Sigmoid colon (tissue), 7 donors: Measurements from ENCODE around the gene ALG3. TPM values are rescaled to one million over a fixed set of nuclear protein-coding genes. Genes with fewer than 3 reads are reported as not detected.

Experiments
- DNase-seq: peaks from one replicate; pipeline ENCODE4 v3.0.0-alpha.2; 2019
- H3K27ac ChIP-seq, 4 donors: fragments of 200-600 bp; sonication (generic); one replicate each; pipeline ENCODE4 v1.5.1; 2016 to 2019; ENCODE audit warnings: mild to moderate bottlenecking in 1 of 4
- H3K27me3 ChIP-seq, 3 donors: fragments of 200-600 bp; sonication (generic); one replicate each; pipeline ENCODE4 v1.5.1; 2019; ENCODE audit warnings: mild to moderate bottlenecking in 1 of 3
- H3K36me3 ChIP-seq, 4 donors: fragments of 200-600 bp; sonication (generic); one replicate each; pipeline ENCODE4 v1.5.1; 2016 to 2019
- H3K4me1 ChIP-seq, 4 donors: fragments of 200-600 bp; sonication (generic); one replicate each; pipeline ENCODE4 v1.5.1; 2017 to 2019
- H3K4me3 ChIP-seq, 4 donors: fragments of 200-600 bp; sonication (generic); one replicate each; pipeline ENCODE4 v1.5.1; 2017 to 2019; ENCODE audit warnings: mild to moderate bottlenecking in 2 of 4, moderate library complexity in 1 of 4
- H3K9me3 ChIP-seq, 4 donors: fragments of 200-600 bp in 3 of 4; sonication (generic) in 3 of 4; one replicate each; pipeline versions ENCODE4 v1.5.1 to v1.6.1; 2013 to 2019
- EP300 ChIP-seq, 4 donors: sonication (generic); formaldehyde crosslinking; IDR thresholded peaks; one replicate each; pipeline ENCODE4 v1.6.1; 2017; ENCODE audit warnings: antibody characterized with exemption in 4 of 4
- POLR2A ChIP-seq, 2 donors: fragments of 450-650 bp; IDR thresholded peaks; one replicate each; pipeline ENCODE4 v1.6.1; 2016; ENCODE audit warnings: antibody characterized with exemption in 2 of 2, mild to moderate bottlenecking in 2 of 2, moderate library complexity in 2 of 2
- POLR2AphosphoS5 ChIP-seq, 4 donors: sonication (generic); formaldehyde crosslinking; IDR thresholded peaks; one replicate each; pipeline ENCODE4 v1.6.1; 2017; ENCODE audit warnings: antibody characterized with exemption in 4 of 4
- WGBS, 2 donors: extraction: QIAGEN DNeasy Blood & Tissue Kit; methylation state at CpG; one replicate each; pipeline ENCODE4 v1.1.7; 2013; 5-methylcytosine and 5-hydroxymethylcytosine counted together
- intact Hi-C: fragments of 100-400 bp; cut with DNase I; formaldehyde crosslinking; loops from one replicate; pipeline ENCODE4 v1.15.1; 2023
- polyA plus RNA-seq, 3 donors: library from polyadenylated mRNA; stranded (reverse); fragments of 200-250 nt; gene quantifications; one replicate each; pipeline ENCODE4 v1.2.3, GENCODE V29; 2013
- total RNA-seq, 4 donors: library from RNA; depleted of rRNA; stranded (reverse); fragments of >200 nt; gene quantifications; one replicate each; pipeline ENCODE4 v1.1.0, GENCODE V29; 2016
- TF ChIP-seq, protein P1 (sequence below), 4 experiments: fragments of 450-650 bp in 3 of 4; fragments of 200-600 bp in 1 of 4; IDR thresholded peaks; one replicate each; pipeline ENCODE4 v1.5.1; 2016 to 2019; ENCODE audit warnings: antibody characterized with exemption in 4 of 4, mild to moderate bottlenecking in 3 of 4, moderate library complexity in 2 of 4
- donor health status: healthy with polysubstance abuse.
- donor health status: Bipolar disorder and iron deficiency.
- donor health status: healthy.

ALG3 gene
- total and polyA plus RNA-seq, 7 donors: 9.9 to 46.8 (median 36.0) TPM

DNA sequence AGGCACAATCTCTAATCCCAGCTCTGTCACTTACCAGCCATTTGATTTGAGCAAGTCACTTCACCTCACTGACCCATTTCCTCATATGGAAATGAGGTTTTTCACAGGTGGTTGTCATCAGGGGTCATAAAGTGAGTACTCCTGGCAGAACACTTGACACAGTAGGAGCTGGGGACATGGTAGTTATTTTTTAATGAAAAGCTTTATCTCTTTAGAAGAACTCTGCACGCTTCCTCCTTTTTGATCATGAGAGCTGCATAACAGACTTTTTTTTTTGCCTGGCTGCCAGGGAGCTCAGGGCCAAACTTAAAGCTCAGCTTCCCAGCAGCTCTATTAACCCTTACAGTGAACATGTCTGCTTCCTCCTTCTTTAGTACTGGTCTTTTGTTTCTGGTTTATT lies 11.0 kb downstream of the ALG3 start:
- no peaks in the 10 kb centered on the region for H3K9me3 ChIP-seq
- no peak overlapping the region for H3K4me3 ChIP-seq
- 2 to 11% methylated on average over 1 of the region's 1 CpG for WGBS, 2 donors
- peaks cover 0 to 10% (median under 1%) of the 10 kb centered on the region in 4 donors for H3K36me3 ChIP-seq
- no peak for DNase-seq
- TF ChIP-seq POLR2AphosphoS5 (IDR thresholded peaks at IDR 0.05): no peak
- TF ChIP-seq, protein P1, sequence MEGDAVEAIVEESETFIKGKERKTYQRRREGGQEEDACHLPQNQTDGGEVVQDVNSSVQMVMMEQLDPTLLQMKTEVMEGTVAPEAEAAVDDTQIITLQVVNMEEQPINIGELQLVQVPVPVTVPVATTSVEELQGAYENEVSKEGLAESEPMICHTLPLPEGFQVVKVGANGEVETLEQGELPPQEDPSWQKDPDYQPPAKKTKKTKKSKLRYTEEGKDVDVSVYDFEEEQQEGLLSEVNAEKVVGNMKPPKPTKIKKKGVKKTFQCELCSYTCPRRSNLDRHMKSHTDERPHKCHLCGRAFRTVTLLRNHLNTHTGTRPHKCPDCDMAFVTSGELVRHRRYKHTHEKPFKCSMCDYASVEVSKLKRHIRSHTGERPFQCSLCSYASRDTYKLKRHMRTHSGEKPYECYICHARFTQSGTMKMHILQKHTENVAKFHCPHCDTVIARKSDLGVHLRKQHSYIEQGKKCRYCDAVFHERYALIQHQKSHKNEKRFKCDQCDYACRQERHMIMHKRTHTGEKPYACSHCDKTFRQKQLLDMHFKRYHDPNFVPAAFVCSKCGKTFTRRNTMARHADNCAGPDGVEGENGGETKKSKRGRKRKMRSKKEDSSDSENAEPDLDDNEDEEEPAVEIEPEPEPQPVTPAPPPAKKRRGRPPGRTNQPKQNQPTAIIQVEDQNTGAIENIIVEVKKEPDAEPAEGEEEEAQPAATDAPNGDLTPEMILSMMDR (IDR thresholded peaks at IDR 0.05): no peak
- no peak for TF ChIP-seq EP300 (IDR thresholded peaks at IDR 0.05)
- no peak for TF ChIP-seq POLR2A (IDR thresholded peaks at IDR 0.05)
- intact Hi-C loops: no loop called here
- H3K27me3 ChIP-seq: peaks cover 0 to 40% (median 22%) of the 10 kb centered on the region in 3 donors
- no peak overlapping the region for H3K27ac ChIP-seq
- H3K4me1 ChIP-seq: peaks cover 0 to 5% (median 2%) of the 10 kb centered on the region in 4 donors

DNA sequence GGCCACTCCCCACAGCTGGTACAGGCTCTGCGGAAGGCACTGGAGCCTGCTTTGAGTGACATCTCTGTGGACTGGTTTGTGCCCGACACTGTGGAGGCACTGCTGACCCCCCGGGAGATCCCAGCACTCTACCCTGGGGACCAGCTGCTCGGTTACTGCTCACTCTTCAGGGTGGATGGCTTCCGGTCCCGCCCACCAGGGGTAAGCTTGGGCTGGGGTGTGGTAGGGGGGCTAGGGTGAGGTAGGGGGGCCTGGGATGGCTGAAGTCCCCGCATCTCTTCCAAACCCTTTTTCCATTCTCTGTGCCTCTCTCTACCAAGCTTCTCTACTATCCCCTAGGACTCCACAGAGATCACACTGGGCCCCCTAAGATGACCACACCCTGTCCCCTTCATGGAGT lies 11.6 kb downstream of the ALG3 start:
- Histone ChIP-seq H3K4me1 (peaks cover 0 to 5% (median 2%) of the 10 kb centered on the region in 4 donors), H3K9me3 (no peaks in the 10 kb centered on the region), H3K36me3 (peaks cover 0 to 4% (median 0%) of the 10 kb centered on the region in 4 donors), H3K27me3 (peaks cover 0 to 46% (median 22%) of the 10 kb centered on the region in 3 donors), H3K27ac (no peak overlapping the region), H3K4me3 (no peak overlapping the region)
- TF ChIP-seq POLR2A (IDR thresholded peaks at IDR 0.05) (no peak), POLR2AphosphoS5 (IDR thresholded peaks at IDR 0.05) (no peak), EP300 (IDR thresholded peaks at IDR 0.05) (no peak)
- TF ChIP-seq, protein P1 (IDR thresholded peaks at IDR 0.05): no peak
- no peak for DNase-seq
- 82 to 86% methylated on average over 7 of the region's 7 CpGs for WGBS, 2 donors
- intact Hi-C loops: no loop called here

DNA sequence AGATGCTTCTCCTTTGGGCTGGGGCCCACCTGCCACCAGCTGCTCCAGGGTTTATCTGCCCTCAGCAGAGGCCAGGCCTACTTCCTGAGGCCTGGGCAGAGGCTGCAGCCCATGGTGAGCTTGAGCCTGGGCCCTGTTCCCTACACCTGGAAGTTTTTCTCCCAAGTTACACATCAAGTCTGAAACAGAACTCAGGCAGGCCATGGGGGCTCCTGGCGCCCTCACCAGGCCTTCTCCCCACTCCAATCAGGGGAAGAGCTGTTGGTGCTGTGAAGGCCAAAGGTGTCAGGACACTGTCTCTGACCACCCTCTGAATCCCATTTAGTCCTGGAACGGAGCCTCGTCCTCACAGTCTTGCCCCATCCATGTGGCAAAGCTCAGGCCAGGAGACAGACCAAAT lies 12.1 kb downstream of the ALG3 start:
- H3K4me1 ChIP-seq: peaks cover 0 to 3% (median under 1%) of the 10 kb centered on the region in 4 donors
- H3K36me3 ChIP-seq: no peaks in the 10 kb centered on the region
- intact Hi-C loops: no loop called here
- no peak for DNase-seq
- no peak overlapping the region for H3K27ac ChIP-seq
- H3K9me3 ChIP-seq: no peaks in the 10 kb centered on the region
- TF ChIP-seq POLR2A (IDR thresholded peaks at IDR 0.05): no peak
- WGBS, 2 donors: 89 to 95% methylated on average over 3 of the region's 3 CpGs
- H3K27me3 ChIP-seq: peaks cover 3 to 51% (median 26%) of the 10 kb centered on the region in 3 donors
- H3K4me3 ChIP-seq: no peak overlapping the region

DNA sequence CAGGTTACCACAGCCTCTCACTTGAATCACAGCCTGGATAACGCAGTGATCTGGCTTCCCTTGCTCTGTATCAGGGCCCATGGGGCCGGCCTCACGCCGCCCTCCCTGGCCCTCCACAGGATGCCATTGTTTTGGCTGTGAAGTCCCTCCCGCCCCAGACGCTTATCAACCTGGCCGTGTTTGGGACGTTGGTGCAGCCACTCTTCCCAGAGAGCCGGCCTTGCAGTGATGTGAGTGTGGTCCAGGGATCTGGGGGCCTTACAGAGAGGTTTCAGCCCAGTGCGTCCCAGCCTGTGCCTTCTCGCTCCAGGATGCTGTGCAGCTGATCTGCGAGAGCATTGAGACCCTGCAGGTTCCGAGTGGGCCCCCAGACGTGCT lies 12.7 kb downstream of the ALG3 start:
- intact Hi-C loops: no loop called here
- WGBS, 2 donors: 75 to 87% methylated on average over 14 of the region's 14 CpGs
- peaks cover 0 to under 1% (median 0%) of the 10 kb centered on the region in 4 donors for H3K4me1 ChIP-seq
- TF ChIP-seq EP300 (IDR thresholded peaks at IDR 0.05) (no peak), POLR2AphosphoS5 (IDR thresholded peaks at IDR 0.05) (no peak), POLR2A (IDR thresholded peaks at IDR 0.05) (no peak)
- TF ChIP-seq, protein P1 (IDR thresholded peaks at IDR 0.05): no peak
- H3K27me3 ChIP-seq: peaks cover 10 to 51% (median 31%) of the 10 kb centered on the region in 3 donors
- H3K4me3 ChIP-seq: no peak overlapping the region
- no peaks in the 10 kb centered on the region for H3K9me3 ChIP-seq
- no peaks in the 10 kb centered on the region for H3K36me3 ChIP-seq
- DNase-seq: no peak
- H3K27ac ChIP-seq: no peak overlapping the region

DNA sequence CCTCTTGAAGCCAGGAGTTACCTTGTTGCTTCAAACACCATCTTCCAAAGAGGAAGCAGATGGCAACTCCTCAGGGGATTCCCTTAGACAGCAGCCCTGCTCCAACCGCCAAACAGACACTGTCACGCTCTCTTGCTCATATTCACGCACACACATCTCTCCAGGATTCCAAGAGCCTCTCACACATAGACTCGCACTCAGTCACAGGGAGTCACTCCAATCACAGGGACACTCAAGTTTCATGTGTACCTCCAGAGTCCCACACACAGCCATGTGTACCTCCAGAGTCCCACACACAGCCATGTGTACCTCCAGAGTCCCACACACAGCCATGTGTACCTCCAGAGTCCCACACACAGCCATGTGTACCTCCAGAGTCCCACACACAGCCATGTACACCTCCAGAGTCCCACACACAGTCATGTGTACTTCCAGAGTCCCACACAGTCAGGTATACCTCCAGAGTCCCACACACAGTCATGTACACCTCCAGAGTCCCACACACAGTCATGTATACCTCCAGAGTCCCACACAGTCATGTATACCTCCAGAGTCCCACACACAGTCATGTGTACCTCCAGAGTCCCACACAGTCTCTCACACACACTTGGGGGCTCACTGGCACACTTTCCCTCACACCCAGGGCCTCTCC lies 13.3 kb downstream of the ALG3 start:
- no peak overlapping the region for H3K27ac ChIP-seq
- H3K9me3 ChIP-seq: no peaks in the 10 kb centered on the region
- peaks cover 15 to 51% (median 31%) of the 10 kb centered on the region in 3 donors for H3K27me3 ChIP-seq
- WGBS, 2 donors: 76 to 88% methylated on average over 4 of the region's 4 CpGs
- intact Hi-C loops: no loop called here
- peaks cover 0 to 5% (median 5%) of the 10 kb centered on the region in 4 donors for H3K4me1 ChIP-seq
- DNase-seq: no peak
- TF ChIP-seq, protein P1 (IDR thresholded peaks at IDR 0.05): no peak
- TF ChIP-seq POLR2A (IDR thresholded peaks at IDR 0.05) (no peak), POLR2AphosphoS5 (IDR thresholded peaks at IDR 0.05) (no peak), EP300 (IDR thresholded peaks at IDR 0.05) (no peak)
- no peak overlapping the region for H3K4me3 ChIP-seq
- H3K36me3 ChIP-seq: no peaks in the 10 kb centered on the region
